Parathyroid adenoma (tissue), 2 donors: ENCODE results near the gene BMP6.

Experiments used
- H2AFZ ChIP-seq: fragments of 300-600 bp; sonication (generic); one replicate; pipeline ENCODE4 v1.7.0; 2017; ENCODE audit warnings: antibody characterized with exemption, mild to moderate bottlenecking
- H3K27ac ChIP-seq: fragments of 300-600 bp; sonication (generic); one replicate; pipeline ENCODE4 v1.7.0; 2017
- H3K27me3 ChIP-seq: fragments of 300-600 bp; sonication (generic); one replicate; pipeline ENCODE4 v1.7.0; 2017; ENCODE audit warnings: low read length; ENCODE audit not compliant: control insufficient read depth, insufficient read depth
- H3K36me3 ChIP-seq: fragments of 300-600 bp; sonication (generic); one replicate; pipeline ENCODE4 v1.7.0; 2017; ENCODE audit warnings: low read length; ENCODE audit not compliant: control insufficient read depth, insufficient read depth
- H3K4me1 ChIP-seq: fragments of 300-600 bp; sonication (generic); one replicate; pipeline ENCODE4 v1.7.0; 2017; ENCODE audit warnings: control low read depth
- H3K4me2 ChIP-seq: fragments of 300-600 bp; sonication (generic); one replicate; pipeline ENCODE4 v1.7.0; 2017; ENCODE audit warnings: low read length
- H3K4me3 ChIP-seq: fragments of 300-600 bp; sonication (generic); one replicate; pipeline ENCODE4 v1.7.0; 2017; ENCODE audit warnings: low read depth, low read length
- H3K79me2 ChIP-seq: fragments of 300-600 bp; sonication (generic); one replicate; pipeline ENCODE4 v1.7.0; 2017; ENCODE audit warnings: control low read depth
- H3K9ac ChIP-seq: fragments of 300-600 bp; sonication (generic); one replicate; pipeline ENCODE4 v1.7.0; 2017; ENCODE audit warnings: mild to moderate bottlenecking
- H3K9me3 ChIP-seq: fragments of 300-600 bp; sonication (generic); one replicate; pipeline ENCODE4 v1.7.0; 2017; ENCODE audit warnings: low read length; ENCODE audit not compliant: control insufficient read depth
- TF ChIP-seq, protein P1 (sequence below): fragments of 300-600 bp; sonication (generic); IDR thresholded peaks from one replicate; pipeline ENCODE4 v1.7.0; 2017; ENCODE audit warnings: antibody characterized with exemption, mild to moderate bottlenecking
- donor health status: primary hyperparathyroidism.

The BMP6 gene

DNA sequence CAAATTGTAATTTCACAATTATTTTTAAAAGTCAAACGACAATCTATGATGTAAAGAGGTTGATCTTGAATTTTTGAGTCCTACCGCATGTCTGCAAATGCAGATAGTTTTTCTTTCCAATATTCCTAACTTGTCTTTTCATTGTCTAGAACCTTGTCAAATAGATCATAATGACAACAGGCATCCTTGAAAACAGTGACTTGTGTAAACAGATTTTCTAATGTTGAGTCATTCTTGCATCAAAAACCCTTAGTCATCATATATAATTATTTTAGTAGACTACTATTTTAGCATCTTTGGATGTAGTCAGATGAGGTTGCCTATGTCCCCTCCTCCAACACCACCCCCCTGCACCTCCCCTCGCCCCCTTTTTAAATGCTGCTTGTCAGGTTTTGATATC is 43.8 kb downstream of the BMP6 start:
- H3K9ac ChIP-seq: no peak overlapping the region
- no peaks in the 10 kb centered on the region for H3K79me2 ChIP-seq
- TF ChIP-seq, protein P1, sequence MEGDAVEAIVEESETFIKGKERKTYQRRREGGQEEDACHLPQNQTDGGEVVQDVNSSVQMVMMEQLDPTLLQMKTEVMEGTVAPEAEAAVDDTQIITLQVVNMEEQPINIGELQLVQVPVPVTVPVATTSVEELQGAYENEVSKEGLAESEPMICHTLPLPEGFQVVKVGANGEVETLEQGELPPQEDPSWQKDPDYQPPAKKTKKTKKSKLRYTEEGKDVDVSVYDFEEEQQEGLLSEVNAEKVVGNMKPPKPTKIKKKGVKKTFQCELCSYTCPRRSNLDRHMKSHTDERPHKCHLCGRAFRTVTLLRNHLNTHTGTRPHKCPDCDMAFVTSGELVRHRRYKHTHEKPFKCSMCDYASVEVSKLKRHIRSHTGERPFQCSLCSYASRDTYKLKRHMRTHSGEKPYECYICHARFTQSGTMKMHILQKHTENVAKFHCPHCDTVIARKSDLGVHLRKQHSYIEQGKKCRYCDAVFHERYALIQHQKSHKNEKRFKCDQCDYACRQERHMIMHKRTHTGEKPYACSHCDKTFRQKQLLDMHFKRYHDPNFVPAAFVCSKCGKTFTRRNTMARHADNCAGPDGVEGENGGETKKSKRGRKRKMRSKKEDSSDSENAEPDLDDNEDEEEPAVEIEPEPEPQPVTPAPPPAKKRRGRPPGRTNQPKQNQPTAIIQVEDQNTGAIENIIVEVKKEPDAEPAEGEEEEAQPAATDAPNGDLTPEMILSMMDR: no peak
- no peaks in the 10 kb centered on the region for H3K4me1 ChIP-seq
- no peak overlapping the region for H3K27ac ChIP-seq
- no peaks in the 10 kb centered on the region for H3K27me3 ChIP-seq
- no peak overlapping the region for H3K4me3 ChIP-seq
- H3K4me2 ChIP-seq: no peak overlapping the region
- H3K36me3 ChIP-seq: no peaks in the 10 kb centered on the region
- H2AFZ ChIP-seq: no peak overlapping the region
- no peaks in the 10 kb centered on the region for H3K9me3 ChIP-seq

DNA sequence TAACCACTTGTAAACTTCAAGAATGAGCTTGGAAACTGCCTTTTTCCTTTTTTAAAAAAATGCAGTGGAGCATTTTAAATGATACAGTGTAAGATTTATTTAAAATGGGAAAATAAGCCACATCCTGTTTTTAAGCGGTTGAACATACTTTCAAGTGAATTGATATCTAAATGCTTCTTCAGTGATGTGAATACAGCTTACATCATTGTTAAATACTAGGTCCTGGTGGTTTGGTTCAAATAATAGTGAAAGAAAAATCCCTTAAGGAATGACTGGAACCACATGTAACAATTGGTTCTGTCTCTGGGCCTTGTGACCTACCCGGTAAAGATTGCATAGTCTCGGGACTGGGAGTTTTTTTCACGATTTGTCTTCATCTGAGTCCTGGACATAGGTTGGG is 44.2 kb downstream of the BMP6 start:
- no peaks in the 10 kb centered on the region for H3K27me3 ChIP-seq
- H2AFZ ChIP-seq: no peak overlapping the region
- TF ChIP-seq, protein P1: no peak

DNA sequence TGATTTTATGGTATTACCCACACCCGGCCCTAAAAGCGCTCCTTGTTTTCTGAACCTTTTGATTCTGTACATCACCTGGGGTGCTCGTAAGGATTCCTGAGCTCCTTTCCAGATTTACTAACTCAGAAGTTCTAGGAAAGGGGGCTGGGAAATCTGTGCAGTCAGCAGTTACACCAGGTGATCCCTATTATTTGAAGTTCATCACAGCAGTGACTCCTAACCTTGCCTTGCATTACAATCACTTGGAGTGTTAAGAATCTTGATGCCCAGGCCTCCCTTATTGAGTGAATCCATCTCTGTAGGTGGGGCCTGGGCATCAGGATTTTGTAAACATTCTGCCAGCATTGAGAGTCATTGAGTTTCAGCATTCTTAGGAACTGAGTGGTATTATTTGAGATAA is 44.7 kb downstream of the BMP6 start:
- H3K9me3 ChIP-seq: no peaks in the 10 kb centered on the region
- H3K4me2 ChIP-seq: no peak overlapping the region
- H3K36me3 ChIP-seq: no peaks in the 10 kb centered on the region
- H2AFZ ChIP-seq: no peak overlapping the region
- no peak overlapping the region for H3K27ac ChIP-seq
- no peaks in the 10 kb centered on the region for H3K79me2 ChIP-seq
- no peaks in the 10 kb centered on the region for H3K4me1 ChIP-seq
- no peak overlapping the region for H3K4me3 ChIP-seq
- TF ChIP-seq, protein P1: no peak
- H3K27me3 ChIP-seq: no peaks in the 10 kb centered on the region
- H3K9ac ChIP-seq: no peak overlapping the region

More for the DNA sequence above, 44.2 kb downstream of the BMP6 start:
- no peak overlapping the region for H3K9ac ChIP-seq
- no peak overlapping the region for H3K4me3 ChIP-seq
- no peaks in the 10 kb centered on the region for H3K79me2 ChIP-seq
- no peak overlapping the region for H3K4me2 ChIP-seq
- no peaks in the 10 kb centered on the region for H3K9me3 ChIP-seq
- no peak overlapping the region for H3K27ac ChIP-seq
- H3K4me1 ChIP-seq: no peaks in the 10 kb centered on the region
- no peaks in the 10 kb centered on the region for H3K36me3 ChIP-seq

DNA sequence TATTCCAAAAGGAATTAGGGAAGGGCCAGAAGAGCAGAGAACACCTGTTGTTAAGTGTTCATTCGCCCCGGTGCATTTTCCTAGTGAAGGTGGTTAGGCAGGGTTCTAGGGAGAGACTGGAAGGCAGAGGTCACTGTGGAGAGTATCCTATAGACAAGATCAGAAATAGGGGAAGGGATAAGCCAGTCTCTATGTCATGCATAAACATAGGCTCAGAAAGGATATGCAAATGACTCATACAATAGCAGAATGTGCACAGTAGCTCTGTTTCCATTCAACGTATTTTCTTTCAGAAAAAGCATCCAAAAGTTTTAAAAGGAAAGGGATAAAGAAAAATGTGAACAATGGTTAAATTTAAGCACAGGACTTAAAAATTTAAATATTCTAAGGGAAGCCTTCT is 47.4 kb downstream of the BMP6 start:
- Histone ChIP-seq H3K36me3 (no peaks in the 10 kb centered on the region), H2AFZ (no peak overlapping the region)
- TF ChIP-seq, protein P1: no peak

DNA sequence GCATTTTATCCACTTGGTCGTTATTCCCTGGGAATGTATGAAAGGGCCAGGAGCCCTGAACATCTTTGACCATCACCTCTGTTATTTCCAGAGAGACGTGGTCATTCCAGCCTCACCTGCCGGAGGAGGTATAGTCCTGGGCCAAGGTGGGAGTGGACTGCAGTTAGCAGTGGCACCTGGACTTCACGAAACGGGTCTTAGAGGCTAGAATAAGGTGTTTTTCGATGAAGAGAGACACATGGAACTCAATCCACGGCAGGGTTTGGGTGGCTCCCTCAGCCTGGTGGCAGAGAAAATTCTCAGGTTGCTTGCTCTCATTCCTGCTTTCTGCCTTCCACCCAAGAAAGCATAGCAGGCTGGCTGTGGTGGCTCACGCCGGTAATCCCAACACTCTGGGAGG is 48.0 kb downstream of the BMP6 start:
- H3K36me3 ChIP-seq: no peaks in the 10 kb centered on the region
- H3K9me3 ChIP-seq: no peaks in the 10 kb centered on the region
- no peak overlapping the region for H3K27ac ChIP-seq
- no peak overlapping the region for H3K4me3 ChIP-seq
- no peak overlapping the region for H2AFZ ChIP-seq
- H3K9ac ChIP-seq: no peak overlapping the region
- no peaks in the 10 kb centered on the region for H3K79me2 ChIP-seq
- H3K4me1 ChIP-seq: no peaks in the 10 kb centered on the region
- no peak overlapping the region for H3K4me2 ChIP-seq
- H3K27me3 ChIP-seq: no peaks in the 10 kb centered on the region
- TF ChIP-seq, protein P1: no peak

More for the DNA sequence above, 47.4 kb downstream of the BMP6 start:
- Histone ChIP-seq H3K27me3 (no peaks in the 10 kb centered on the region), H3K9me3 (no peaks in the 10 kb centered on the region), H3K4me3 (no peak overlapping the region), H3K27ac (no peak overlapping the region), H3K79me2 (no peaks in the 10 kb centered on the region), H3K9ac (no peak overlapping the region), H3K4me1 (no peaks in the 10 kb centered on the region), H3K4me2 (no peak overlapping the region)
